Thyroid gland (tissue), 4 donors: ENCODE data around the gene SLC12A1.

Source experiments
- CTCF ChIP-seq, 6 experiments: fragments of 200-600 bp in 3 of 6; fragments of 450-650 bp in 3 of 6; sonication (generic) in 3 of 6; IDR thresholded peaks; one replicate each; pipeline ENCODE4 v1.5.1; 2016 to 2019; ENCODE audit warnings: antibody characterized with exemption in 6 of 6, mild to moderate bottlenecking in 2 of 6, inconsistent platforms in 1 of 6, moderate library complexity in 1 of 6
- POLR2A ChIP-seq, 2 donors: fragments of 450-650 bp; IDR thresholded peaks; one replicate each; pipeline ENCODE4 v1.6.1; 2017; ENCODE audit warnings: antibody characterized with exemption in 2 of 2, mild to moderate bottlenecking in 2 of 2, moderate library complexity in 1 of 2

- no peak for TF ChIP-seq CTCF (IDR thresholded peaks at IDR 0.05)
- no peak for TF ChIP-seq POLR2A (IDR thresholded peaks at IDR 0.05)
Measured at GRCh38 chr15:48182749-48183148, 23.4 kb upstream of the SLC12A1 start.
